NCI-H526 (cell line): ENCODE measurements around the gene CXCL11.
A peak's percentile ranks its signal among the peaks of the same experiment; 100 is the strongest.
"Not testable (repeated sequence)": the region's sequence is repeated elsewhere in the genome, so short reads cannot be mapped to it uniquely, and the experiment has no call there.

Experiments used
- DNase-seq, 2 experiments: peaks; one replicate each; lab custom pipeline; 2025; lab: John Stamatoyannopoulos, UW

CXCL11 gene

GRCh38 chr4:76000279-76000678 lies 35.6 kb downstream of the CXCL11 start:
- no peak for DNase-seq

- not testable (repeated sequence) for DNase-seq
Measured at GRCh38 chr4:75998525-75999147, 37.2 kb downstream of the CXCL11 start.

GRCh38 chr4:75997946-75998345 lies 37.9 kb downstream of the CXCL11 start:
- no peak for DNase-seq

GRCh38 chr4:75997081-75997480 lies 38.8 kb downstream of the CXCL11 start:
- DNase-seq, result no peak

- peak in 1 of 2 experiments; percentile 64 for DNase-seq
Measured at GRCh38 chr4:75995727-75996126, 40.1 kb downstream of the CXCL11 start.

- DNase-seq, result no peak
Measured at GRCh38 chr4:75992462-75992861, 43.4 kb downstream of the CXCL11 start.

GRCh38 chr4:75989846-75990528 lies 45.9 kb downstream of the CXCL11 start:
- no peak for DNase-seq

GRCh38 chr4:75985116-75985515 lies 50.8 kb downstream of the CXCL11 start:
- no peak for DNase-seq
